GM06990 (cell line): ENCODE data around the gene TMEM184C.

ENCODE experiments used
- DNase-seq: peaks from one replicate; pipeline ENCODE4 v3.0.0-alpha.2; 2011; ENCODE audit not compliant: insufficient read length; ENCODE audit errors: extremely low read depth
- H3K27me3 ChIP-seq: replicated peaks from 2 replicates; pipeline ENCODE4 v1.6.0; 2011; ENCODE audit warnings: low read length; ENCODE audit not compliant: control insufficient read depth, insufficient read depth
- H3K36me3 ChIP-seq: 2 replicates; pipeline ENCODE4 v1.5.1; 2011; ENCODE audit warnings: low read length; ENCODE audit not compliant: control insufficient read depth, insufficient read depth
- H3K4me3 ChIP-seq: replicated peaks from 2 replicates; pipeline ENCODE4 v1.5.1; 2011; ENCODE audit warnings: low read depth, mild to moderate bottlenecking, control low read depth, low read length
- TF ChIP-seq, protein P1 (sequence below): IDR thresholded peaks from 2 replicates; pipeline ENCODE4 v1.5.1; 2011; ENCODE audit warnings: low read length, control low read depth, mild to moderate bottlenecking, inconsistent platforms; ENCODE audit not compliant: insufficient read depth, poor library complexity, severe bottlenecking

The TMEM184C gene

GRCh38 chr4:147617173-147617840 is at the start of gene TMEM184C:
TMEM184C (plus strand) TSS chr4:147617397; CDS start chr4:147617957, 560 bp downstream.
- Histone ChIP-seq H3K36me3 (no peaks in the 10 kb centered on the region), H3K4me3 (peak within 1 kb of the TSS; percentile 98), H3K27me3 (no peaks in the 10 kb centered on the region)
- TF ChIP-seq, protein P1, sequence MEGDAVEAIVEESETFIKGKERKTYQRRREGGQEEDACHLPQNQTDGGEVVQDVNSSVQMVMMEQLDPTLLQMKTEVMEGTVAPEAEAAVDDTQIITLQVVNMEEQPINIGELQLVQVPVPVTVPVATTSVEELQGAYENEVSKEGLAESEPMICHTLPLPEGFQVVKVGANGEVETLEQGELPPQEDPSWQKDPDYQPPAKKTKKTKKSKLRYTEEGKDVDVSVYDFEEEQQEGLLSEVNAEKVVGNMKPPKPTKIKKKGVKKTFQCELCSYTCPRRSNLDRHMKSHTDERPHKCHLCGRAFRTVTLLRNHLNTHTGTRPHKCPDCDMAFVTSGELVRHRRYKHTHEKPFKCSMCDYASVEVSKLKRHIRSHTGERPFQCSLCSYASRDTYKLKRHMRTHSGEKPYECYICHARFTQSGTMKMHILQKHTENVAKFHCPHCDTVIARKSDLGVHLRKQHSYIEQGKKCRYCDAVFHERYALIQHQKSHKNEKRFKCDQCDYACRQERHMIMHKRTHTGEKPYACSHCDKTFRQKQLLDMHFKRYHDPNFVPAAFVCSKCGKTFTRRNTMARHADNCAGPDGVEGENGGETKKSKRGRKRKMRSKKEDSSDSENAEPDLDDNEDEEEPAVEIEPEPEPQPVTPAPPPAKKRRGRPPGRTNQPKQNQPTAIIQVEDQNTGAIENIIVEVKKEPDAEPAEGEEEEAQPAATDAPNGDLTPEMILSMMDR, result no peak
- DNase-seq, result peak; percentile 94

DNA sequence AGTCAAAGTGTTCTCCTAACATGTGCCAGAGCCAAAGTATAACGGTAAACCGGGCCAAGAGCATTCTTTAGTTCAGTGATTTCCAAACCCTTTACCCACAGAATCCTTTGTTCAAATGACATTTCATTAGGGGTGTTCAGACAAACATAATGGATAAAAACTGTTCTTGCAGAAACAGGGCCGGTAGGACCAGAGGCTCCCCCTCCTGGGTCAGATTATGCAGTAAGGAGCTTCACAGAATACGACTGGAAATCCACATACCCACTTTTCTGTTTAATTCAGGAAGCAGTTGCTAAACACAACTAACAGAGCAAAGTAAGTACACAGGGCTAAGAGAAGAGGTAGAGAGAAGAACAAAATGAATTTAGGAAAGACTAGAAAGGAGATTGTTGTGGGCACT is 46.6 kb upstream of the TMEM184C start:
- TF ChIP-seq, protein P1, result no peak
- Histone ChIP-seq H3K36me3 (no peaks in the 10 kb centered on the region), H3K4me3 (no peak overlapping the region), H3K27me3 (no peaks in the 10 kb centered on the region)
- DNase-seq, result no peak

GRCh38 chr4:147571036-147571770 is 46.0 kb upstream of the TMEM184C start:
- Histone ChIP-seq H3K36me3 (no peaks in the 10 kb centered on the region), H3K4me3 (no peak overlapping the region), H3K27me3 (no peaks in the 10 kb centered on the region)
- DNase-seq, result no peak
- TF ChIP-seq, protein P1, result no peak

- TF ChIP-seq, protein P1, result no peak
- H3K27me3 ChIP-seq, result no peaks in the 10 kb centered on the region
- H3K36me3 ChIP-seq, result no peaks in the 10 kb centered on the region
- no peak for DNase-seq
- H3K4me3 ChIP-seq, result no peak overlapping the region
Observed at GRCh38 chr4:147576084-147576483, 41.1 kb upstream of the TMEM184C start.

DNA sequence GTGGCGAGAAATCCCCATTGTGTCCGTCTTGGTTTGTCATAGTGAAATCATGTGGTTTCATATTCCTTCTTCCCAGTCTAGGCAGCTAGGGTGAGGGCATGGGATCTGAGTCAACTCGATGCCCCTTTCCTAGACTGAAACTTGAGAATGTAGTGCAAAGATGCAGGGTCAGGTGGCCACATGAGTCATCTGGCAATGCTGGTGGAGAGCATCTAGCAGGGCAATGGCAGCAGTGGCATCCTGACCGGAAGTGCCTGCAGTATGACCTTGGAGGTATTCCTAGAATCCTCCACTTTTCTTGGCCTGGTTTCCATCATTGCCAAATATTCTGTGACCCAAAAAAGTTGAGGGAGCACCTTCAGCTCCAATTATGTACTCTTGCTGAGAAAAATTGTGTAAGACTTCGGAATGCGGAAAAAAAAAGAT is 39.1 kb upstream of the TMEM184C start:
- no peaks in the 10 kb centered on the region for H3K27me3 ChIP-seq
- no peak for DNase-seq

More for the DNA sequence above, 39.1 kb upstream of the TMEM184C start:
- TF ChIP-seq, protein P1, result no peak
- Histone ChIP-seq H3K36me3 (no peaks in the 10 kb centered on the region), H3K4me3 (no peak overlapping the region)
